CD4-positive, alpha-beta memory T cell (primary cell): Measurements from ENCODE around the gene DDX39A. TPM values are rescaled to one million over a fixed set of nuclear protein-coding genes. Genes with fewer than 3 reads are reported as not detected.
"Not testable (repeated sequence)": the region's sequence is repeated elsewhere in the genome, so short reads cannot be mapped to it uniquely, and the experiment has no call there.

Source experiments
- CTCF ChIA-PET: fragments of 350-600 bp; sonication (Branson Sonifier 250); formaldehyde crosslinking; loops from one replicate; lab custom pipeline; 2021; ENCODE audit warnings: inconsistent platforms; ENCODE audit not compliant: partially characterized antibody; lab: Charles Lee
- POLR2A ChIA-PET: fragments of 350-600 bp; sonication (Branson Sonifier 250); formaldehyde crosslinking; loops from one replicate; lab custom pipeline; 2021; ENCODE audit not compliant: partially characterized antibody; lab: Charles Lee
- DNase-seq, 5 donors: peaks; one replicate each; pipeline versions ENCODE4 v3.0.0 to v3.0.0-alpha.2; 2020 to 2022; ENCODE audit warnings: mixed read lengths in 1 of 5
- H3K27ac ChIP-seq: one replicate; pipeline ENCODE4 v1.7.0; 2013; ENCODE audit warnings: low read depth, low read length
- H3K27me3 ChIP-seq: 2 replicates; pipeline ENCODE4 v1.7.0; 2013; ENCODE audit warnings: mild to moderate bottlenecking, low read length, moderate library complexity; ENCODE audit not compliant: insufficient read depth
- H3K36me3 ChIP-seq: 2 replicates; pipeline ENCODE4 v1.7.0; 2013; ENCODE audit warnings: mild to moderate bottlenecking, low read length, moderate library complexity; ENCODE audit not compliant: insufficient read depth
- H3K4me1 ChIP-seq: 2 replicates; pipeline ENCODE4 v1.7.0; 2013; ENCODE audit warnings: mild to moderate bottlenecking, low read length, moderate library complexity; ENCODE audit not compliant: insufficient read depth
- H3K4me3 ChIP-seq, 2 donors: one replicate each; pipeline ENCODE4 v1.7.0; 2013; ENCODE audit warnings: low read length in 2 of 2, mild to moderate bottlenecking in 1 of 2
- H3K9me3 ChIP-seq, 2 donors: one replicate each; pipeline ENCODE4 v1.7.0; 2013; ENCODE audit warnings: low read length in 2 of 2, control low read depth in 1 of 2; ENCODE audit not compliant: control insufficient read depth in 1 of 2
- H3K27ac Mint-ChIP-seq, 7 donors: one replicate each; pipeline ENCODE4 v1.8.0; 2020 to 2021; ENCODE audit warnings: mixed read lengths in 7 of 7, mild to moderate bottlenecking in 6 of 7, inconsistent platforms in 3 of 7, moderate library complexity in 3 of 7
- H3K27me3 Mint-ChIP-seq, 2 donors: one replicate each; pipeline ENCODE4 v1.8.0; 2020 to 2021; ENCODE audit warnings: mixed read lengths in 2 of 2
- H3K36me3 Mint-ChIP-seq, 2 donors: one replicate each; pipeline ENCODE4 v1.8.0; 2020 to 2021; ENCODE audit warnings: mixed read lengths in 2 of 2, inconsistent platforms in 1 of 2, mild to moderate bottlenecking in 1 of 2
- H3K4me1 Mint-ChIP-seq, 4 donors: one replicate each; pipeline ENCODE4 v1.8.0; 2020 to 2021; ENCODE audit warnings: mixed read lengths in 4 of 4, mild to moderate bottlenecking in 1 of 4
- H3K4me3 Mint-ChIP-seq, 8 donors: one replicate each; pipeline ENCODE4 v1.8.0; 2020 to 2021; ENCODE audit warnings: mixed read lengths in 8 of 8, mild to moderate bottlenecking in 7 of 8, moderate library complexity in 6 of 8, inconsistent platforms in 3 of 8
- H3K9me3 Mint-ChIP-seq, 8 donors: one replicate each; pipeline ENCODE4 v1.8.0; 2020 to 2021; ENCODE audit warnings: mixed read lengths in 8 of 8, mild to moderate bottlenecking in 5 of 8, inconsistent platforms in 3 of 8, moderate library complexity in 1 of 8
- intact Hi-C: fragments of 100-400 bp; cut with micrococcal nuclease; formaldehyde crosslinking; loops from one replicate; pipeline ENCODE4 v1.15.1; 2023
- polyA plus RNA-seq, 2 donors: library from polyadenylated mRNA; unstranded; fragments of 300-500 nt; fragmentation: Illumina TruSeq; gene quantifications; one replicate each; pipeline ENCODE4 v1.2.3, GENCODE V29; 2021
- total RNA-seq, 2 experiments: library from RNA; stranded (reverse); gene quantifications; one replicate each; pipeline ENCODE4 v1.2.3, GENCODE V29; 2021

DDX39A gene
- total and polyA plus RNA-seq, 4 experiments from 2014 or later = 95.0 to 148 (median 146) TPM

DNA sequence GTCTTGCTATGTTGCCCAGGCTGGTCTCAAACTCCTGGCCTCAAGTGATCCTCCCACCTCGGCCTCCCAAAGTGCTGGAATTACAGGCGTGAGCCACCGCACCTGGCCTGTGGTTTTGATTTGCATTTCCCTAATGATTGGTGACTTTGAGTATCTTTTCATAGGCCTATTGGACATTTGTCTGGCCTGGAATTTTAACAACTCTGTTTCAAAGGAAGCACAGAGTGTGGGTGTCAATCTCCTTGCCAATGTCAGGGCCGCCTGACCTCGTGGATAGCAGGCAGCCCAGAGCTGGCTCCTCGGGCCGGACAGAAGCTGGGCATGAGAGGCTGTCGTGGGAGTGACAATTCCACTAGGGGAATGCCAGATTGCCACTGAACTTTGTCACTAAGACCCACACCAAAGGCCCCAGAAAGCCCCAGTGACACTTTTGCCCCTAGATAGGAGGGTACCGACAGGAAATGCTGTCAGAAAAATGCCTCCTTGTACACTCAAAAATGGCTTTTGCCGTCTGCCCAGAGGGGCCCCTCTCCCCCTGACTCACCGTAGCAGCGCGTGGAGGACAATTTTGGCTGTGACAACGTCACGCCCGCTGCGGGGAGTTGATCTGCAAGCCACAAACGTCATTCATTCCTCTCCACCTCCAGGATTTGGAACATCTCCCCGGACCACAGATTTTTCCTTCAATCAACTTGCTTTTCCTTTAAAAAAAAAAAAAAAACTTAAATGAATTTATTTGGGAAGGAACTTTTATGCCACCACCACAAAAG, 49.6 kb downstream of the DDX39A start:
- ChIA-PET CTCF (interaction anchor here (0.7 to 3.7 kb wide), 8 partner anchors 12 to 233 kb away, joined by 3 to 44 read pairs (median 4); partner anchors contain the start of genes ADGRE5 and ASF1B), POLR2A (interaction anchor here (0.6 to 18.6 kb wide), 7 partner anchors 8 to 163 kb away, joined by 3 to 585 read pairs (median 4); partner anchors contain the start of genes ADGRE5 and DNAJB1)
- DNase-seq = peak; percentile 80 to 98 (median 85)
- Histone ChIP-seq H3K36me3 (no peaks in the 10 kb centered on the region), H3K27ac (peak overlapping the region; percentile 100), H3K27me3 (no peaks in the 10 kb centered on the region), H3K4me3 (peak overlapping the region; percentile 44 to 63), H3K9me3 (no peaks in the 10 kb centered on the region), H3K4me1 (peaks cover 96% of the 10 kb centered on the region)
- Mint-ChIP-seq H3K27me3 (no peaks in the 10 kb centered on the region), H3K27ac (peak overlapping the region; percentile 89 to 100 (median 98)), H3K4me3 (peak overlapping the region; percentile 80 to 92 (median 88)), H3K9me3 (no peaks in the 10 kb centered on the region), H3K36me3 (peaks cover 0 to 3% of the 10 kb centered on the region in 2 donors), H3K4me1 (peaks cover 36 to 77% (median 56%) of the 10 kb centered on the region in 4 donors)
- intact Hi-C loops = loop anchor here (1.0 to 2.0 kb wide), 2 partner anchors 12 to 49 kb away; partner anchors contain the start of genes ADGRE5 and DDX39A

GRCh38 chr19:14368011-14368513, 51.1 kb downstream of the DDX39A start:
- ChIA-PET POLR2A (interaction anchor here (1.3 to 18.6 kb wide), 6 partner anchors 12 to 52 kb away, joined by 3 to 585 read pairs (median 54); partner anchors contain the start of genes ADGRE5 and DDX39A), CTCF (interaction anchor here (0.9 to 3.7 kb wide), 3 partner anchors 12 to 18 kb away, joined by 4 to 44 read pairs (median 5); partner anchors contain the start of gene ADGRE5)
- Mint-ChIP-seq H3K36me3 (peaks cover 0 to 3% of the 10 kb centered on the region in 2 donors), H3K27me3 (no peaks in the 10 kb centered on the region), H3K9me3 (no peaks in the 10 kb centered on the region), H3K4me3 (peak overlapping the region; percentile 40 to 87 (median 72)), H3K4me1 (peaks cover 37 to 74% (median 53%) of the 10 kb centered on the region in 4 donors), H3K27ac (peak overlapping the region; percentile 89 to 100 (median 97))
- intact Hi-C loops = loop anchor here (2.0 kb wide), 1 partner anchor 51 kb away; the partner anchor contains the start of gene DDX39A
- no peaks in the 10 kb centered on the region for H3K27me3 ChIP-seq
- DNase-seq = peak; percentile 78 to 88 (median 84)
- H3K36me3 ChIP-seq = no peaks in the 10 kb centered on the region
- peaks cover 94% of the 10 kb centered on the region for H3K4me1 ChIP-seq
- H3K4me3 ChIP-seq = peak overlapping the region; percentile 8 to 46
- H3K27ac ChIP-seq = peak overlapping the region; percentile 100
- no peaks in the 10 kb centered on the region for H3K9me3 ChIP-seq

- DNase-seq = no peak
- Histone ChIP-seq H3K4me3 (no peak overlapping the region), H3K27ac (peak overlapping the region; percentile 100), H3K27me3 (no peaks in the 10 kb centered on the region), H3K36me3 (no peaks in the 10 kb centered on the region), H3K9me3 (no peaks in the 10 kb centered on the region), H3K4me1 (peaks cover 93% of the 10 kb centered on the region)
- peaks cover 0 to 3% of the 10 kb centered on the region in 2 donors for H3K36me3 Mint-ChIP-seq
- intact Hi-C loops = loop anchor here (2.0 kb wide), 1 partner anchor 16 kb away; no protein-coding TSS in a partner anchor
- ChIA-PET POLR2A (interaction anchor here (0.8 to 18.6 kb wide), 10 partner anchors 8 to 230 kb away, joined by 3 to 585 read pairs (median 16); partner anchors contain the start of genes ADGRE5 and DDX39A), CTCF (interaction anchor here (1.0 to 15.9 kb wide), 6 partner anchors 8 to 230 kb away, joined by 3 to 213 read pairs (median 14); partner anchors contain the start of gene ADGRE5)
- no peaks in the 10 kb centered on the region for H3K27me3 Mint-ChIP-seq
- no peaks in the 10 kb centered on the region for H3K9me3 Mint-ChIP-seq
- H3K4me1 Mint-ChIP-seq = peaks cover 40 to 76% (median 57%) of the 10 kb centered on the region in 4 donors
- peak overlapping the region; percentile 89 to 100 (median 97) for H3K27ac Mint-ChIP-seq
- H3K4me3 Mint-ChIP-seq = peak overlapping the region in 7 of 8 donors; percentile 49 to 92 (median 82)
Measured at GRCh38 chr19:14367016-14367415, 52.1 kb downstream of the DDX39A start.

DNA sequence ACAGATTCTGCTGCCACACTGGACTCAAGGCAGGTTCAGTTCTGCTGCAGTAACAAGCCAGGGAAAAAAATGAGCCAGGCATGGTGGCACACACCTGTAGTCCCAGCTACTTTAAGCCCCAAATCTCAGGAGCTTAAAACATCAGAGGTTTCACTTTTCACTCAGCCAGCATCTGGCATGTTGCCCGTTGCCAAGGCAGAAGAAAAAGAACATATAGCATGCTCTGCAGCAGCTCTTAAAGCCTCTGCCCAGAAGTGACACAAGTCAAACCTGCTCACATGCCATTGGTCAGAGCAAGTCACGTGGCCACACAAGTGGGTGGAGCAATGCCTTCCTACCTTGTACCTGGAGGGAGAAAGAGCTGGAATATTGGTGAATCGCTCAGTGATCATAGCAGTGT, 52.6 kb downstream of the DDX39A start:
- H3K9me3 ChIP-seq = no peaks in the 10 kb centered on the region
- POLR2A ChIA-PET = interaction anchor here (0.8 to 18.6 kb wide), 12 partner anchors 9 to 230 kb away, joined by 3 to 585 read pairs (median 6); partner anchors contain the start of genes ADGRE5 and DDX39A
- peaks cover 0 to 3% of the 10 kb centered on the region in 2 donors for H3K36me3 Mint-ChIP-seq

GRCh38 chr19:14364098-14364443, 55.1 kb downstream of the DDX39A start:
- DNase-seq, H3K27me3 Mint-ChIP-seq, H3K36me3 ChIP-seq, H3K36me3 Mint-ChIP-seq, intact Hi-C loops, H3K9me3 ChIP-seq, H3K27me3 ChIP-seq, H3K9me3 Mint-ChIP-seq: not testable (repeated sequence)
- Histone ChIP-seq H3K4me1 (peaks cover 70% of the 10 kb centered on the region), H3K27ac (peak overlapping the region; percentile 83), H3K4me3 (peak overlapping the region; percentile 42 to 65)
- CTCF ChIA-PET = interaction anchor here (1.1 to 15.9 kb wide), 7 partner anchors 10 to 116 kb away, joined by 4 to 213 read pairs (median 7); partner anchors contain the start of gene ADGRE5
- H3K4me1 Mint-ChIP-seq = peaks cover 34 to 65% (median 44%) of the 10 kb centered on the region in 4 donors
- peak overlapping the region; percentile 83 to 94 (median 88) for H3K4me3 Mint-ChIP-seq
- POLR2A ChIA-PET = interaction anchor here (0.9 to 18.6 kb wide), 10 partner anchors 9 to 227 kb away, joined by 3 to 585 read pairs (median 8); partner anchors contain the start of genes ADGRE5 and ASF1B
- peak overlapping the region; percentile 90 to 96 (median 94) for H3K27ac Mint-ChIP-seq

More for the DNA sequence above, 52.6 kb downstream of the DDX39A start:
- peak overlapping the region; percentile 55 to 92 (median 80) for H3K4me3 Mint-ChIP-seq
- H3K9me3 Mint-ChIP-seq = no peaks in the 10 kb centered on the region
- no peaks in the 10 kb centered on the region for H3K36me3 ChIP-seq
- CTCF ChIA-PET = interaction anchor here (1.0 to 15.9 kb wide), 6 partner anchors 9 to 229 kb away, joined by 3 to 213 read pairs (median 14); partner anchors contain the start of gene ADGRE5
- DNase-seq = peak; percentile 92 to 96 (median 94)
- H3K4me3 ChIP-seq = peak overlapping the region in 1 of 2 donors; percentile 54
- peaks cover 42 to 76% (median 58%) of the 10 kb centered on the region in 4 donors for H3K4me1 Mint-ChIP-seq
- intact Hi-C loops = loop anchor here (2.0 kb wide), 1 partner anchor 16 kb away; no protein-coding TSS in a partner anchor
- H3K4me1 ChIP-seq = peaks cover 92% of the 10 kb centered on the region
- peak overlapping the region; percentile 100 for H3K27ac ChIP-seq
- H3K27me3 Mint-ChIP-seq = no peaks in the 10 kb centered on the region
- peak overlapping the region; percentile 89 to 100 (median 97) for H3K27ac Mint-ChIP-seq
- H3K27me3 ChIP-seq = no peaks in the 10 kb centered on the region

DNA sequence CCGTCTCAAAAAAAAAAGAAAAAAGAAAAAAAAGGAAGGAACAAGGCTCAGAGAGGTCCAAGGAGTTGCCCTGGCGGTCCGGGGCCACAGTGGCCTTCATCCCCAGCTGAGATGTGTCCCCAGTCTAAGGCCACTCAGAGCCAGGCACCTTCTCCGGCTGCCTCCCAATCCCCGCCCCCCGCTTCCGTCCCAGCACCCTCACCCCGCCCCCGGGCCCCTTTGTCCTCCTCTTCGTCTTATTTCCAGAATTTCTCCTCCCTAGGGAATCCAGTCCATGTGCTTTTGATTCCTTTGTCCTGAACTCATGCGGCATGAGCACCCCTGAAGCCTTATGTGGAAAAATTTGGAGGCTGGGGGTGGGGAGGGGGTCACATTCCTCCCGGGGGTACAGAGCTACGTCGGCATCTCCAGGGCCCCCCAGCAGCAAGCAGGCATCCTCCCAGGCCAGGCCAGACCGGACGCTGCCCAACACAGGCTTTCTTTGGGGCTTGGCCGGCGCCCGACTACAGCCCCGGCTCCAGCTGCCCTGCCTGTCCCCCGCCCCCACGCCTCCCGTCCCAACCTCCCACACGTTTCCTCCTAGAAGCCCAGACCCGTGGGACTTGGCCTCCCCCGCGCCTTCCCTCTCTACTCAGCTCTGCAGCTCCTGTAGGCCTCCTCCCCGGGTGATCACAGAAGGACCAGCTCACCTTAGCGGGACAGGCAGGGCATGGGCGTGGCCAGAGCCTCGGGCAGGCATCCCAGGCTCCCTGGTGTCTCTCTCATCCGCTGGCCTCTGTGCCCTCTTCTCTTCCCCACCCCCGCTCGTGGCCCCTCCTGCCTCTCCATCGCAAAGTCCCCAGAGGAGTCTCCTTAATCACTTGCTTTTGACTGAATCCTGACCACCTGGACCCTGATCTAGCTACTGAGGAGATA, 55.7 kb downstream of the DDX39A start:
- CTCF ChIA-PET = interaction anchor here (0.5 to 15.9 kb wide), 9 partner anchors 8 to 137 kb away, joined by 3 to 213 read pairs (median 5); partner anchors contain the start of gene ADGRE5
- peak overlapping the region; percentile 90 to 96 (median 94) for H3K27ac Mint-ChIP-seq
- peak overlapping the region; percentile 42 to 65 for H3K4me3 ChIP-seq
- peak overlapping the region; percentile 83 to 94 (median 88) for H3K4me3 Mint-ChIP-seq
- no peaks in the 10 kb centered on the region for H3K27me3 Mint-ChIP-seq
- peak overlapping the region; percentile 83 for H3K27ac ChIP-seq
- POLR2A ChIA-PET = interaction anchor here (0.9 to 18.6 kb wide), 11 partner anchors 8 to 226 kb away, joined by 3 to 585 read pairs (median 6); partner anchors contain the start of genes ADGRE5 and ASF1B
- no peaks in the 10 kb centered on the region for H3K36me3 ChIP-seq
- peaks cover 34 to 60% (median 43%) of the 10 kb centered on the region in 4 donors for H3K4me1 Mint-ChIP-seq
- no peaks in the 10 kb centered on the region for H3K9me3 Mint-ChIP-seq
- no peaks in the 10 kb centered on the region for H3K36me3 Mint-ChIP-seq
- H3K4me1 ChIP-seq = peaks cover 64% of the 10 kb centered on the region
- DNase-seq = peak in 2 of 5 donors; percentile 30 to 61
- no peaks in the 10 kb centered on the region for H3K27me3 ChIP-seq
- H3K9me3 ChIP-seq = no peaks in the 10 kb centered on the region
- intact Hi-C loops = no loop called here
